ENCODE measurements around the gene ADGRL4. TPM values are rescaled to one million over a fixed set of nuclear protein-coding genes. Genes with fewer than 3 reads are reported as not detected.

ADGRL4 gene
- total and polyA plus RNA-seq, 2 experiments from 2014 or later: 0.24 to 0.32 TPM

GRCh38 chr1:78856096-78856495, 150.4 kb downstream of the ADGRL4 start:
- peaks cover 6% of the 10 kb centered on the region for H3K36me3 Mint-ChIP-seq (ENCODE audit: low read depth)
- no peak overlapping the region for H3K4me2 ChIP-seq
- no peak overlapping the region for H3K4me3 ChIP-seq
- no peak overlapping the region for H3K27ac Mint-ChIP-seq
- ATAC-seq: no peak
- H3K4me1 Mint-ChIP-seq: no peaks in the 10 kb centered on the region
- no peaks in the 10 kb centered on the region for H3K4me1 ChIP-seq (ENCODE audit: insufficient read depth)
- no peak overlapping the region for H3K4me3 Mint-ChIP-seq
- no peak overlapping the region for H3K27ac ChIP-seq (ENCODE audit: low read depth)
- H2AFZ ChIP-seq: no peak overlapping the region
- TF ChIP-seq EZH2 (IDR thresholded peaks at IDR 0.05; ENCODE audit: low read depth, unreplicated experiment) (no peak), JUNB (IDR thresholded peaks at IDR 0.05; ENCODE audit: unreplicated experiment) (no peak), REST (IDR thresholded peaks at IDR 0.05; ENCODE audit: unreplicated experiment) (no peak), ZNF462 (CRISPR knock-in tag; IDR thresholded peaks at IDR 0.05) (no peak)
- no peaks in the 10 kb centered on the region for H3K27me3 ChIP-seq (ENCODE audit: insufficient read depth)
- DNase-seq (ENCODE audit: low spot score): no peak
- 0 out of 2 replicates have a peak, but pooled peaks cover 5% of the 10 kb centered on the region for H3K36me3 ChIP-seq (ENCODE audit: insufficient read depth)
- peaks cover 9% of the 10 kb centered on the region for H3K9me3 Mint-ChIP-seq
- peaks cover 9% of the 10 kb centered on the region; the same call in 1 of the 2 replicates for H3K9me2 ChIP-seq (ENCODE audit: insufficient read depth)
- no peaks in the 10 kb centered on the region for H3K79me2 ChIP-seq (replicated peaks; ENCODE audit: insufficient read depth)
- no peaks in the 10 kb centered on the region for H3K27me3 Mint-ChIP-seq (ENCODE audit: insufficient read depth, low read depth, poor library complexity)
- H4K20me1 ChIP-seq (replicated peaks; ENCODE audit: insufficient read depth): no peaks in the 10 kb centered on the region
- H3F3A ChIP-seq (replicated peaks; ENCODE audit: low read depth): no peaks in the 10 kb centered on the region

Data from GM23338 (cell line).